Measurements from ENCODE around the gene CGB7. TPM values are rescaled to one million over a fixed set of nuclear protein-coding genes. Genes with fewer than 3 reads are reported as not detected.

CGB7 gene
- total and polyA plus RNA-seq, 2 of the 13 experiments (the other 11 are each of a cell fraction or from before 2014, with no cell fraction given) = 0.07 TPM; not detected in 1

DNA sequence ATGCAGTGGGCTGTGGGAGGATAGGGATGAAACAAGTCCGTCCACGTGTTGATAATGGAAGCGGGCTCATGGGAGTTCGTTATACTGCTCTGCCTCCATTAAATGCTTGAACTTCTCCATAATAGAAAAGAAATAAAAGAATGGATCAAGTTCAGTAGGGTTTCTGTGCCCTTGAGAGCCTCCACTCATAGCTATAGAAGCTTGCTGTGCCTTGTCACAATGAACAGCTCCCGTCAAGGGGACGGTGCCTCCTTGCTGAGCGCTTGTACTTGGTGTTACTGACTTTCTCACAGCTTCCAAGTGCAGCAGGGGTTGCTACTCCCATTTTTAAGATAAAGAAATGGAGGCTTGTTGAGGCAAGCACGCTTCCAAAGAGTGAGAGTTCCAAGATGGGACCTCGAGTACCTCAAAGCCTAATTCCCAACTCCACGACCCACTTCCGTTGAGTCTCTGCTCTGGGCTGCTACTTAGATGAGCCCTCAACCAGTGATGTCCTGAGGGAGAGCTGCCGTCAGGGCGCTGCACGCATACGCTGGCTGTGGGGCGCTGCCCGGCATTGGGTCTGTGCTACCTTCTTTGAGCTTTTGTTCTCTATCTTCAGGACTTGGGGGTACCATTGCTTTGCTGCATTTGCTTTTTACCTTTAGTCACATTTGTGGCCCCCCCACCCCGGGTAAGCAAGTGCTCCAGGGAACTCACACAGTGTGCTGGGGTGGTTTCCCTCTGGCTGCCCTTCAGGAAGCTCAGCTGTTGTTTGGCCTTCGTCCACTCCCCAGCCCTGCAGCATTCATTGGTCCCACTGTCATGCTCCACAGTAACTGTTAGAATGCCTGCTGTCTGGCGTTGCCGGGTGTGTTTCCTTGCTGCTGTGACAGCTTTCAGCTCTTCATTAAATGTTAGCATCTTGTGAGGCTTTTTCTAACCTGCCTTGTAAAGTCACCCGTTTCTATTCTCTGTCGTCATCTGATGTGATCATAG, 37.2 kb upstream of the CGB7 start:
- H3K4me1 ChIP-seq (ENCODE audit: insufficient read depth, low read length) = no peaks in the 10 kb centered on the region
- no peak overlapping the region for H2AFZ ChIP-seq (ENCODE audit: low read length)
- H3K79me2 ChIP-seq (ENCODE audit: insufficient read depth, low read length) = peaks cover 31% of the 10 kb centered on the region
- no peaks in the 10 kb centered on the region for H3K9me3 ChIP-seq (ENCODE audit: low read length)
- in situ Hi-C loops (cut with HindIII; ENCODE audit: extremely low pct_ligation_motif_present, low pct_unique_long_range_greater_than_20kb) (loop anchor here (10.0 kb wide), 1 partner anchor 100 kb away; no protein-coding TSS in a partner anchor), intact Hi-C loops (cut with micrococcal nuclease; ENCODE audit: unreplicated experiment) (loop anchor here (5.0 kb wide), 1 partner anchor 53 kb away; no protein-coding TSS in a partner anchor)
- FAIRE-seq = no peak
- CTCF ChIA-PET (ENCODE audit: low intra/inter-chr PET ratio, low total read pairs) = no interaction called here
- 96% methylated on average over 23 of the region's 23 CpGs for WGBS (ENCODE audit: low lambda C conversion rate)
- H3K27ac ChIP-seq (ENCODE audit: extremely low read length, insufficient read depth, low read length) = no peak overlapping the region
- BruUV-seq (replicated peaks) = no TSS peak
- ATAC-seq = no peak
- H3K9ac ChIP-seq (ENCODE audit: insufficient read depth, low read depth, low read length) = no peak overlapping the region
- H3K4me2 ChIP-seq (ENCODE audit: low read depth, low read length) = no peak overlapping the region
- peaks cover 44 to 82% of the 10 kb centered on the region in 2 experiments for H3K36me3 ChIP-seq (replicated peaks in 1 of 2; ENCODE audit: control insufficient read depth in 1 of 2, insufficient read depth in 2 of 2, low read length in 2 of 2)
- peaks cover 32% of the 10 kb centered on the region for H4K20me1 ChIP-seq (ENCODE audit: insufficient read depth, low read length)
- POLR2A ChIA-PET = interaction anchor here (1.4 kb wide), 1 partner anchor 20 kb away, joined by 4 read pairs; the partner anchor contains the start of gene LIN7B
- DNase-seq (ENCODE audit: low spot score) = no peak
- H3K4me3 ChIP-seq (replicated peaks in 1 of 3; ENCODE audit: insufficient read depth in 1 of 3, low read depth in 2 of 3, low read length in 3 of 3) = no peak overlapping the region
- H3K27me3 ChIP-seq (ENCODE audit: control insufficient read depth in 1 of 2, insufficient read depth in 2 of 2, low read length in 2 of 2) = no peaks in the 10 kb centered on the region
- TF ChIP-seq NR1H2 (CRISPR knock-in tag; IDR thresholded peaks at IDR 0.05; ENCODE audit: borderline replicate concordance, low read depth) = no peak
- TF ChIP-seq NPAS2 (CRISPR knock-in tag; IDR thresholded peaks at IDR 0.05; ENCODE audit: borderline replicate concordance) = no peak
- no peak for TF ChIP-seq YEATS4 (CRISPR knock-in tag; IDR thresholded peaks at IDR 0.05; ENCODE audit: borderline replicate concordance)
- TF ChIP-seq, protein P1, sequence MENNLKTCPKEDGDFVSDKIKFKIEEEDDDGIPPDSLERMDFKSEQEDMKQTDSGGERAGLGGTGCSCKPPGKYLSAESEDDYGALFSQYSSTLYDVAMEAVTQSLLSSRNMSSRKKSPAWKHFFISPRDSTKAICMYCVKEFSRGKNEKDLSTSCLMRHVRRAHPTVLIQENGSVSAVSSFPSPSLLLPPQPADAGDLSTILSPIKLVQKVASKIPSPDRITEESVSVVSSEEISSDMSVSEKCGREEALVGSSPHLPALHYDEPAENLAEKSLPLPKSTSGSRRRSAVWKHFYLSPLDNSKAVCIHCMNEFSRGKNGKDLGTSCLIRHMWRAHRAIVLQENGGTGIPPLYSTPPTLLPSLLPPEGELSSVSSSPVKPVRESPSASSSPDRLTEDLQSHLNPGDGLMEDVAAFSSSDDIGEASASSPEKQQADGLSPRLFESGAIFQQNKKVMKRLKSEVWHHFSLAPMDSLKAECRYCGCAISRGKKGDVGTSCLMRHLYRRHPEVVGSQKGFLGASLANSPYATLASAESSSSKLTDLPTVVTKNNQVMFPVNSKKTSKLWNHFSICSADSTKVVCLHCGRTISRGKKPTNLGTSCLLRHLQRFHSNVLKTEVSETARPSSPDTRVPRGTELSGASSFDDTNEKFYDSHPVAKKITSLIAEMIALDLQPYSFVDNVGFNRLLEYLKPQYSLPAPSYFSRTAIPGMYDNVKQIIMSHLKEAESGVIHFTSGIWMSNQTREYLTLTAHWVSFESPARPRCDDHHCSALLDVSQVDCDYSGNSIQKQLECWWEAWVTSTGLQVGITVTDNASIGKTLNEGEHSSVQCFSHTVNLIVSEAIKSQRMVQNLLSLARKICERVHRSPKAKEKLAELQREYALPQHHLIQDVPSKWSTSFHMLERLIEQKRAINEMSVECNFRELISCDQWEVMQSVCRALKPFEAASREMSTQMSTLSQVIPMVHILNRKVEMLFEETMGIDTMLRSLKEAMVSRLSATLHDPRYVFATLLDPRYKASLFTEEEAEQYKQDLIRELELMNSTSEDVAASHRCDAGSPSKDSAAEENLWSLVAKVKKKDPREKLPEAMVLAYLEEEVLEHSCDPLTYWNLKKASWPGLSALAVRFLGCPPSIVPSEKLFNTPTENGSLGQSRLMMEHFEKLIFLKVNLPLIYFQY (CRISPR knock-in tag; IDR thresholded peaks at IDR 0.05; ENCODE audit: borderline replicate concordance) = no peak
- peak; percentile 56 for TF ChIP-seq RBFOX2 (IDR thresholded peaks at IDR 0.05; ENCODE audit: low read depth, low read length)
- TF ChIP-seq, protein P2, sequence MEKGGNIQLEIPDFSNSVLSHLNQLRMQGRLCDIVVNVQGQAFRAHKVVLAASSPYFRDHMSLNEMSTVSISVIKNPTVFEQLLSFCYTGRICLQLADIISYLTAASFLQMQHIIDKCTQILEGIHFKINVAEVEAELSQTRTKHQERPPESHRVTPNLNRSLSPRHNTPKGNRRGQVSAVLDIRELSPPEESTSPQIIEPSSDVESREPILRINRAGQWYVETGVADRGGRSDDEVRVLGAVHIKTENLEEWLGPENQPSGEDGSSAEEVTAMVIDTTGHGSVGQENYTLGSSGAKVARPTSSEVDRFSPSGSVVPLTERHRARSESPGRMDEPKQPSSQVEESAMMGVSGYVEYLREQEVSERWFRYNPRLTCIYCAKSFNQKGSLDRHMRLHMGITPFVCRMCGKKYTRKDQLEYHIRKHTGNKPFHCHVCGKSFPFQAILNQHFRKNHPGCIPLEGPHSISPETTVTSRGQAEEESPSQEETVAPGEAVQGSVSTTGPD (CRISPR knock-in tag; IDR thresholded peaks at IDR 0.05) = no peak
- TF ChIP-seq FOXC1 (CRISPR knock-in tag; IDR thresholded peaks at IDR 0.05; ENCODE audit: borderline replicate concordance) = no peak
- TF ChIP-seq, protein P3, sequence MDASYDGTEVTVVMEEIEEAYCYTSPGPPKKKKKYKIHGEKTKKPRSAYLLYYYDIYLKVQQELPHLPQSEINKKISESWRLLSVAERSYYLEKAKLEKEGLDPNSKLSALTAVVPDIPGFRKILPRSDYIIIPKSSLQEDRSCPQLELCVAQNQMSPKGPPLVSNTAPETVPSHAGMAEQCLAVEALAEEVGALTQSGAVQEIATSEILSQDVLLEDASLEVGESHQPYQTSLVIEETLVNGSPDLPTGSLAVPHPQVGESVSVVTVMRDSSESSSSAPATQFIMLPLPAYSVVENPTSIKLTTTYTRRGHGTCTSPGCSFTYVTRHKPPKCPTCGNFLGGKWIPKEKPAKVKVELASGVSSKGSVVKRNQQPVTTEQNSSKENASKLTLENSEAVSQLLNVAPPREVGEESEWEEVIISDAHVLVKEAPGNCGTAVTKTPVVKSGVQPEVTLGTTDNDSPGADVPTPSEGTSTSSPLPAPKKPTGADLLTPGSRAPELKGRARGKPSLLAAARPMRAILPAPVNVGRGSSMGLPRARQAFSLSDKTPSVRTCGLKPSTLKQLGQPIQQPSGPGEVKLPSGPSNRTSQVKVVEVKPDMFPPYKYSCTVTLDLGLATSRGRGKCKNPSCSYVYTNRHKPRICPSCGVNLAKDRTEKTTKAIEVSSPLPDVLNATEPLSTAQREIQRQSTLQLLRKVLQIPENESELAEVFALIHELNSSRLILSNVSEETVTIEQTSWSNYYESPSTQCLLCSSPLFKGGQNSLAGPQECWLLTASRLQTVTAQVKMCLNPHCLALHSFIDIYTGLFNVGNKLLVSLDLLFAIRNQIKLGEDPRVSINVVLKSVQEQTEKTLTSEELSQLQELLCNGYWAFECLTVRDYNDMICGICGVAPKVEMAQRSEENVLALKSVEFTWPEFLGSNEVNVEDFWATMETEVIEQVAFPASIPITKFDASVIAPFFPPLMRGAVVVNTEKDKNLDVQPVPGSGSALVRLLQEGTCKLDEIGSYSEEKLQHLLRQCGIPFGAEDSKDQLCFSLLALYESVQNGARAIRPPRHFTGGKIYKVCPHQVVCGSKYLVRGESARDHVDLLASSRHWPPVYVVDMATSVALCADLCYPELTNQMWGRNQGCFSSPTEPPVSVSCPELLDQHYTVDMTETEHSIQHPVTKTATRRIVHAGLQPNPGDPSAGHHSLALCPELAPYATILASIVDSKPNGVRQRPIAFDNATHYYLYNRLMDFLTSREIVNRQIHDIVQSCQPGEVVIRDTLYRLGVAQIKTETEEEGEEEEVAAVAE (CRISPR knock-in tag; IDR thresholded peaks at IDR 0.05; ENCODE audit: borderline replicate concordance) = no peak
- no peak for TF ChIP-seq ZFP62 (CRISPR knock-in tag; IDR thresholded peaks at IDR 0.05)
- TF ChIP-seq FOXA3 (CRISPR knock-in tag; IDR thresholded peaks at IDR 0.05) = no peak
- TF ChIP-seq ZNF333 (CRISPR knock-in tag; IDR thresholded peaks at IDR 0.05; ENCODE audit: borderline replicate concordance) = no peak
- no peak for TF ChIP-seq GABPB1 (CRISPR knock-in tag; IDR thresholded peaks at IDR 0.05)
- TF ChIP-seq AGO2 (optimal IDR thresholded peaks at IDR 0.05; ENCODE audit: low read depth, low read length) = peak; percentile 40
